PC-9 (cell line): ENCODE results near the gene ZBBX. TPM values are rescaled to one million over a fixed set of nuclear protein-coding genes. Genes with fewer than 3 reads are reported as not detected.
"Not testable (repeated sequence)": the region's sequence is repeated elsewhere in the genome, so short reads cannot be mapped to it uniquely, and the experiment has no call there.

Source experiments
- Bru-seq: library from RNA; stranded (reverse); fragments of 400-500 nt; gene quantifications from one replicate; lab custom pipeline; 2021; lab: Mats Ljungman, UMichigan
- BruChase-seq, 2 experiments: library from RNA; stranded (reverse); fragments of 400-500 nt; gene quantifications; one replicate each; lab custom pipeline; 2021; lab: Mats Ljungman, UMichigan
- BruUV-seq: library from RNA; stranded (reverse); fragments of 400-500 nt; replicated peaks from 2 replicates; lab custom pipeline; 2021; lab: Mats Ljungman, UMichigan
- CTCF ChIA-PET: fragments of 300-600 bp; sonication (Branson Sonifier 250); formaldehyde crosslinking; loops from one replicate; lab custom pipeline; 2022; ENCODE audit warnings: antibody characterized with exemption; lab: Charles Lee
- POLR2A ChIA-PET: fragments of 300-600 bp; sonication (Branson Sonifier 250); formaldehyde crosslinking; loops from one replicate; lab custom pipeline; 2022; ENCODE audit warnings: antibody characterized with exemption; ENCODE audit not compliant: unreplicated experiment; lab: Charles Lee
- DNase-seq, 2 experiments: peaks; one replicate each; pipeline versions ENCODE4 v3.0.0 to v3.0.0-alpha.2; 2015 to 2022; ENCODE audit warnings: mixed read lengths in 1 of 2
- H2AFZ ChIP-seq: fragments of 200-600 bp; sonication (generic); 2 replicates; pipeline ENCODE4 v1.8.1; 2017; ENCODE audit warnings: antibody characterized with exemption
- H3F3A ChIP-seq: fragments of 200-600 bp; sonication (generic); 2 replicates; pipeline ENCODE4 v1.8.1; 2017; ENCODE audit warnings: antibody characterized with exemption, mild to moderate bottlenecking, low read depth; ENCODE audit not compliant: insufficient read depth
- H3K27ac ChIP-seq: fragments of 200-600 bp; sonication (generic); 2 replicates; pipeline ENCODE4 v1.6.1; 2016; ENCODE audit warnings: mixed run types
- H3K27me3 ChIP-seq: fragments of 200-600 bp; sonication (generic); 2 replicates; pipeline ENCODE4 v1.6.1; 2016; ENCODE audit warnings: low read depth, mixed run types; ENCODE audit not compliant: insufficient read depth
- H3K36me3 ChIP-seq: fragments of 200-600 bp; sonication (generic); 2 replicates; pipeline ENCODE4 v1.6.1; 2016; ENCODE audit warnings: low read depth, mixed run types
- H3K4me1 ChIP-seq: fragments of 200-600 bp; sonication (generic); replicated peaks from 2 replicates; pipeline ENCODE4 v1.6.1; 2016; ENCODE audit warnings: mixed run types; ENCODE audit not compliant: insufficient read depth
- H3K4me2 ChIP-seq: fragments of 200-600 bp; sonication (generic); 2 replicates; pipeline ENCODE4 v1.6.1; 2017; ENCODE audit warnings: mixed run types
- H3K4me3 ChIP-seq: fragments of 200-600 bp; sonication (generic); 2 replicates; pipeline ENCODE4 v1.6.1; 2016; ENCODE audit warnings: mixed run types
- H3K79me2 ChIP-seq: fragments of 200-600 bp; sonication (generic); 2 replicates; pipeline ENCODE4 v1.6.1; 2017; ENCODE audit warnings: low read depth, mixed run types
- H3K9me2 ChIP-seq: fragments of 200-600 bp; sonication (generic); 2 replicates; pipeline ENCODE4 v1.8.1; 2017; ENCODE audit warnings: mild to moderate bottlenecking; ENCODE audit not compliant: insufficient read depth
- H3K9me3 ChIP-seq: fragments of 200-600 bp; sonication (generic); 2 replicates; pipeline ENCODE4 v1.8.1; 2016; ENCODE audit warnings: low read depth; ENCODE audit not compliant: insufficient read depth
- H4K20me1 ChIP-seq: fragments of 200-600 bp; sonication (generic); 2 replicates; pipeline ENCODE4 v1.8.1; 2017; ENCODE audit not compliant: insufficient read depth
- CTCF ChIP-seq: fragments of 200-600 bp; sonication (generic); conservative IDR thresholded peaks from 2 replicates; pipeline ENCODE4 v1.6.1; 2017; ENCODE audit warnings: mixed run types, antibody characterized with exemption, mild to moderate bottlenecking, moderate library complexity
- EZH2 ChIP-seq: fragments of 200-600 bp; sonication (generic); IDR thresholded peaks from 2 replicates; pipeline ENCODE4 v1.8.0; 2017; ENCODE audit warnings: antibody characterized with exemption, low read depth
- intact Hi-C: fragments of 100-400 bp; cut with micrococcal nuclease; formaldehyde crosslinking; loops from one replicate; pipeline ENCODE4 v1.10.0; 2022; ENCODE audit not compliant: unreplicated experiment
- long read RNA-seq: library from polyadenylated mRNA; stranded (forward); transcript quantifications from one replicate; pipeline ENCODE4 v2.0.0, GENCODE V29; 2022
- total RNA-seq: library from RNA; stranded (reverse); gene quantifications from 2 replicates; pipeline ENCODE4 v1.2.3, GENCODE V29; 2021

Gene ZBBX
- total RNA-seq (0.38 and 0.85 TPM in 2 replicates), Bru-seq, nascent RNA (percentile 23 among the genes with signal in this experiment), BruChase-seq, experiment 1, labeled RNA remaining after a 2-hour chase (percentile 17 among the genes with signal in this experiment), BruChase-seq, experiment 2, labeled RNA remaining after a 6-hour chase (percentile 18 among the genes with signal in this experiment)
- long read RNA-seq, result 0 reads

DNA sequence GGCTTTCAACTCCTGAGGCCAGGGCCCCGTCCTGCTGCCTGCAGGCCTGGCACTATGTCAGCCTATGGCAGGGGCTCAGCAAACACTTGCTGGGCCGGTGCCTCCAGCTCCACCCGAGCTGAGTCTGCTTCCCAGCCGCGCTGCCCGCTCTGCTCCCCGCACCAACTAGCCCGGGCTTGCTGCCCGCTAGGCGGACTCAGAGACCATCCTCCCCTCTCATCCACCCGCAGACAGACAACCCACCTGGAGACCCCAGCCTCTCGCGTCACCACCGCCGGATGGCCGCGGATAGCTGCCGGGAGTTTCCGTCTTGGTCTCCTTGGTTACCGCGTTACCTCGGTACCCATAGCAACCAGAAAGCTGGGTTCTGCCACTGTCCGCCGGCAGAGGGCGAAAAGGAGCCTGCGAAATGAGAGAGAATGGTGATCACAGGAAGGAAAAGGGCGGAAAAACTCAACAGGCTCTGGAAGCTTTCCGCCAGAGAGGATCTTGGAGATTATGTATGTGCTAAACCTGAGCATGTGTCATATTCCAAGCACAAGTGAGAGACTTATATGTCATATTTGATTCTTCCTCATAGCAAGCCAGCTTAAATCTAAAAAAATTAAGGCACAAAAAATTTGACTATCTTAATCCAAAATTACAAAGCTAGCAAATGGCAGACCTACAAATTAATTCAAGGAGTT is at the start of gene ZBBX:
Gene ZBBX, minus strand, starts transcription at position 294 of the 686 bp plus-strand sequence. CDS start 7,396 bp downstream, outside the sequence.
- CTCF ChIA-PET, result interaction anchor here (0.6 to 1.3 kb wide), 7 partner anchors 28 to 1291 kb away, joined by 3 to 8 read pairs (median 4); no protein-coding TSS in a partner anchor
- intact Hi-C loops, result loop anchor here (1.0 kb wide), 1 partner anchor 502 kb away; no protein-coding TSS in a partner anchor
- Histone ChIP-seq H4K20me1 (no peaks in the 10 kb centered on the region), H3K4me3 (no peak within 1 kb of the TSS), H3F3A (no peaks in the 10 kb centered on the region), H3K27me3 (no peaks in the 10 kb centered on the region), H3K79me2 (no peaks in the 10 kb centered on the region), H3K36me3 (no peaks in the 10 kb centered on the region), H3K4me2 (peak within 1 kb of the TSS; percentile 41; the same call in 1 of the 2 replicates), H2AFZ (no peak within 1 kb of the TSS), H3K27ac (no peak within 1 kb of the TSS), H3K9me2 (no peaks in the 10 kb centered on the region), H3K9me3 (no peaks in the 10 kb centered on the region; the same call in 1 of the 2 replicates), H3K4me1 (no peaks in the 10 kb centered on the region)
- DNase-seq, result peak; percentile 70 to 88
- POLR2A ChIA-PET, result no interaction called here
- TF ChIP-seq EZH2, result no peak
- peak; percentile 88 for TF ChIP-seq CTCF
- no TSS peak for BruUV-seq

DNA sequence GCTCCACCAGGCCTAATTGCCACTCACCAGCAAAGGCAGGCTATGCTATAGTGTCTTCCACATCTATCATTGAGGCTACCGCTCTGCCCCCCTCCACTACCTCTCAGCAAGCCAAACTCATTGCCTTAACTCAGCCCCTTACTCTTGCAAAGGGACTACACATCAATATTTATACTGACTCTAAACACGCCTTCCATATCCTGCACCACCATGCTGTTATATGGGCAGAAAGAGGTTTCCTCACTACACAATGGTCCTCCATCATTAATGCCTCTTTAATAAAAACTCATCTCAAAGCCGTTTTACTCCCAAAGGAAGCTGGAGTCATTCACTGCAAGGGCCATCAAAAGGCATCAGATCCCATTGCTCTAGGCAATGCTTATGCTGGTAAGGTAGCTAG is 46.9 kb upstream of the ZBBX start:
- intact Hi-C loops, H3K9me2 ChIP-seq, H3K4me2 ChIP-seq, DNase-seq, H3K9me3 ChIP-seq, H3K27me3 ChIP-seq, H3K36me3 ChIP-seq, H4K20me1 ChIP-seq, POLR2A ChIA-PET, BruUV-seq, H3K4me3 ChIP-seq, H2AFZ ChIP-seq, H3K79me2 ChIP-seq, CTCF ChIA-PET, H3K27ac ChIP-seq, H3K4me1 ChIP-seq, H3F3A ChIP-seq: not testable (repeated sequence)

DNA sequence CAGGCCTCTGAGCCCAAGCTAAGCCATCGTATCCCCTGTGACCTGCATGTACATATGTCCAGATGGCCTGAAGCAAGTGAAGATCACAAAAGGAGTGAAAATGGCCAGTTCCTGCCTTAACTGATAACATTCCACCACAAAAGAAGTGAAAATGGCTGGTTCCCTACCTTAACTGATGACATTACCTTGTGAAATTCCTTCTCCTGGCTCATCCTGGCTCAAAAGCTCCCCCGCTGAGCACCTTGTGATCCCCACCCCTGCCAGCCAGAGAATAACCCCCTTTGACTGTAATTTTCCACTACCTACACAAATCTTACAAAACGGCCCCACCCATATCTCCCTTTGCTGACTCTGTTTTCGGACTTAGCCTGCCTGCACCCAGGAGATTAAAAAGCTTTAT is 42.3 kb upstream of the ZBBX start:
- H3F3A ChIP-seq, H3K4me3 ChIP-seq, H4K20me1 ChIP-seq, intact Hi-C loops, H3K27me3 ChIP-seq, H3K4me1 ChIP-seq, H3K79me2 ChIP-seq, DNase-seq, BruUV-seq, H3K27ac ChIP-seq, H3K4me2 ChIP-seq, H3K9me3 ChIP-seq, POLR2A ChIA-PET, H3K36me3 ChIP-seq, CTCF ChIA-PET, H2AFZ ChIP-seq, H3K9me2 ChIP-seq: not testable (repeated sequence)

DNA sequence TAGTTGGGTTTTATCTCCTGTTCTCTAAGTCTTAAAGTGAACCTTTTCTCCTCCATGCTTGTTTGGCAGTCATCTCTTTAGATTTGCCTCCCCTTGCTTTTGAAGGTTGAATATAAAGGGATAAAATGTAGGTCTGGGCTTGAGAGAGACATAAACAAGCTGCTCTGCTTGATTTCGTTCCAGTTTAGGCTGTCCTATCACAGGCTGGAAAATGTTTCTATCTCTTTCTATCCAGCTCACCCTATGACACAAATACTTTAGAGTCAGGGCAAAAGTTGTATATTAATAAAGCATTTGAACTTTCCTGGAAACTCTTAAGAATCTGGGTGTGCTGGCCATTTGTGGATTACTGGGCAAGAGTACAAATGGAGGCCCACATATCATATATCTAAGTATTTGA is 29.5 kb upstream of the ZBBX start:
- no peaks in the 10 kb centered on the region for H3K9me3 ChIP-seq
- BruUV-seq, result no TSS peak
- no peaks in the 10 kb centered on the region for H3K9me2 ChIP-seq
- CTCF ChIA-PET, result interaction anchor here (0.6 kb wide), 1 partner anchor 722 kb away, joined by 3 read pairs; no protein-coding TSS in a partner anchor
- H3K79me2 ChIP-seq, result no peaks in the 10 kb centered on the region
- no peaks in the 10 kb centered on the region for H3K4me1 ChIP-seq
- no peak for DNase-seq
- H4K20me1 ChIP-seq, result no peaks in the 10 kb centered on the region
- H3K36me3 ChIP-seq, result no peaks in the 10 kb centered on the region
- intact Hi-C loops, result loop anchor here (5.0 kb wide), 1 partner anchor 323 kb away; the partner anchor contains the start of gene PDCD10
- POLR2A ChIA-PET, result no interaction called here
- H3K27ac ChIP-seq, result no peak overlapping the region
- H3K4me3 ChIP-seq, result no peak overlapping the region
- H3K4me2 ChIP-seq, result no peak overlapping the region
- TF ChIP-seq EZH2, result no peak
- H3K27me3 ChIP-seq, result no peaks in the 10 kb centered on the region
- no peak overlapping the region for H2AFZ ChIP-seq
- no peaks in the 10 kb centered on the region for H3F3A ChIP-seq
